ENCODE measurements around the gene LRRC56.
A peak's percentile ranks its signal among the peaks of the same experiment; 100 is the strongest.

LRRC56 gene, protein sequence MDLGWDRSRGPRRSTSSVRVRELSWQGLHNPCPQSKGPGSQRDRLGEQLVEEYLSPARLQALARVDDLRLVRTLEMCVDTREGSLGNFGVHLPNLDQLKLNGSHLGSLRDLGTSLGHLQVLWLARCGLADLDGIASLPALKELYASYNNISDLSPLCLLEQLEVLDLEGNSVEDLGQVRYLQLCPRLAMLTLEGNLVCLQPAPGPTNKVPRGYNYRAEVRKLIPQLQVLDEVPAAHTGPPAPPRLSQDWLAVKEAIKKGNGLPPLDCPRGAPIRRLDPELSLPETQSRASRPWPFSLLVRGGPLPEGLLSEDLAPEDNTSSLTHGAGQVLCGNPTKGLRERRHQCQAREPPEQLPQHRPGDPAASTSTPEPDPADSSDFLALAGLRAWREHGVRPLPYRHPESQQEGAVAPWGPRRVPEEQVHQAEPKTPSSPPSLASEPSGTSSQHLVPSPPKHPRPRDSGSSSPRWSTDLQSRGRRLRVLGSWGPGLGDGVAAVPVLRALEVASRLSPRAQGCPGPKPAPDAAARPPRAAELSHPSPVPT

GRCh38 chr11:536841-537621 lies at the start of gene LRRC56:
Gene LRRC56, plus strand, starts transcription at chr11:537527. Its CDS starts 3,158 bp downstream, at chr11:540685.
- peak; percentile 96 for DNase-seq

- DNase-seq: no peak
Observed at GRCh38 chr11:487571-488021, 49.7 kb upstream of the LRRC56 start.

- no peak for DNase-seq
Observed at GRCh38 chr11:488062-488461, 49.3 kb upstream of the LRRC56 start.

- DNase-seq: no peak
Observed at GRCh38 chr11:488579-488978, 48.7 kb upstream of the LRRC56 start.

- no peak for DNase-seq
Observed at GRCh38 chr11:488992-489391, 48.3 kb upstream of the LRRC56 start.

DNA sequence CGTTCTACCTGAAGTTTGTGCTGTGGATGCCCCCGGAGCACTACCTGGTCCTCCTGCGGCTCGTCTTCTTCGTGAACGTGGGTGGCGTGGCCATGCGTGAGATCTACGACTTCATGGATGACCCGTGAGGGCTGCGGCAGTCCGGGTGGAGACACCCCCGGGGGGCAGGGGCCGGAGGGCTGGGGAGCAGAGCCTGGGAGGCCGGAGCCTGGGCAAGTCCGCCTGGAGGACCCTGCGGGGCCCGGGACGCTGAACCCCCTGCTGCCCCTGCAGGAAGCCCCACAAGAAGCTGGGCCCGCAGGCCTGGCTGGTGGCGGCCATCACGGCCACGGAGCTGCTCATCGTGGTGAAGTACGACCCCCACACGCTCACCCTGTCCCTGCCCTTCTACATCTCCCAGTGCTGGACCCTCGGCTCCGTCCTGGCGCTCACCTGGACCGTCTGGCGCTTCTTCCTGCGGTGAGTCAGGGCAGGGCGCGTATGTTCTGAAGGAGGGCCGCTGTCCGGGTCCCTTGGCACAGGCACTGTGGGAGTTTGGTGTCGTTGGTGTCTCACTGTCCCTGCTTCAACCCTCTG lies 47.6 kb upstream of the LRRC56 start:
- DNase-seq: no peak

GRCh38 chr11:490186-490929 lies 47.0 kb upstream of the LRRC56 start:
- no peak for DNase-seq

DNA sequence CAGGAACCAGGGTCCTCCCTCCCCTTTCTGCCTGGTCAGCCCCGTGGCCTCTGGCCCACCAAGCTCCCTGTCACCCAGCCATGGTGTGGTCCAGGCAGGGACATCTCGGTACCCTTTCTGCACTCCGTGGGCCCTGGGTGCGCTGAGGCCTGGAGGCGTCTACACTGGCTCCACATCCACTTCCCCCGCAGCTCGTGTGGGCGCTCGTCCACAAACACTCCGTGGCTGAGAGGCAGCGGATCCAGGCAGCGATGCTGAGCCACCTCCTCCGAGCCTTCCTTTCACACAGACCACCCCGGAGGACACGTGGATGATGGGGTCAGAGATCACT lies 46.4 kb upstream of the LRRC56 start:
- no peak for DNase-seq

- DNase-seq: no peak
Observed at GRCh38 chr11:491358-491757, 46.0 kb upstream of the LRRC56 start.

GRCh38 chr11:492427-493226 lies 44.7 kb upstream of the LRRC56 start:
- DNase-seq: no peak

DNA sequence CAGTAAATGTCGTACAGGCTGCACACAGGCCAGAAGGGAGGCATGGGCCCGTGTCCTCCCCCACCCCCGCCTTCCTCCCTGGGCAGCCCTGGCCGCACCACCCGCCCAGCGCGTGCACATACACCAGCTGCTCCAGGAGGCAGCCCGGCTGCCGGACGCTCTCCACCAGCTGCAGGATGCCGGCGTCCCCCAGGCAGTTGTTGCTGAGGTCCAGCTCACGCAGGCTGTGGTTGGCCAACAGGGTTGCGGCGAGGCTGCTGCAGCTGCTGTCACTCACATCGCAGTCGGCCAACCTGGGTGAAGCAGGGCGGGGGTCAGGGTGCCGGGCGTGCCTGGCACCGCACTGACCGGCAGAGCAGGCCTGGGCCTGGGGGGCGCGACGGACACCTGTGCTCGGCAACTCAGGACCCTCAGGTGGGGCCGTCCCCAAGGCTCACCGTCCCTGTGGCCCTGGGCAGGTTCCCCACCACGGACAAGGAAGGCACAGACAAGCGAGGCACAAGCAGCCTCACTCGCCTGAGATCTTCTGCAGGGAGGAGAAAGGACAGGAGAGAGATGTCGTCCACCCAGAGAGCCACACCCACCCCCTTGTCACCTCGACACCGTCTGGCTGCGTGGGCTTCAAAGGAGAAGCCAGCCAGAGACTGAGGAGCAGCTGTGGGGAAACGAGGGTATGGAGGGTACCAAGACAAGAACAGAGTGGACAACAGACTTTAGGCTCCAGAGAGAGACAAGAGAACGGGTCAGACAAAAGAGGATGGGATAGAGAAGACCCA lies 42.4 kb upstream of the LRRC56 start:
- no peak for DNase-seq

- DNase-seq: no peak
Observed at GRCh38 chr11:495537-495931, 41.8 kb upstream of the LRRC56 start.

- DNase-seq: no peak
Observed at GRCh38 chr11:496834-497564, 40.3 kb upstream of the LRRC56 start.

DNA sequence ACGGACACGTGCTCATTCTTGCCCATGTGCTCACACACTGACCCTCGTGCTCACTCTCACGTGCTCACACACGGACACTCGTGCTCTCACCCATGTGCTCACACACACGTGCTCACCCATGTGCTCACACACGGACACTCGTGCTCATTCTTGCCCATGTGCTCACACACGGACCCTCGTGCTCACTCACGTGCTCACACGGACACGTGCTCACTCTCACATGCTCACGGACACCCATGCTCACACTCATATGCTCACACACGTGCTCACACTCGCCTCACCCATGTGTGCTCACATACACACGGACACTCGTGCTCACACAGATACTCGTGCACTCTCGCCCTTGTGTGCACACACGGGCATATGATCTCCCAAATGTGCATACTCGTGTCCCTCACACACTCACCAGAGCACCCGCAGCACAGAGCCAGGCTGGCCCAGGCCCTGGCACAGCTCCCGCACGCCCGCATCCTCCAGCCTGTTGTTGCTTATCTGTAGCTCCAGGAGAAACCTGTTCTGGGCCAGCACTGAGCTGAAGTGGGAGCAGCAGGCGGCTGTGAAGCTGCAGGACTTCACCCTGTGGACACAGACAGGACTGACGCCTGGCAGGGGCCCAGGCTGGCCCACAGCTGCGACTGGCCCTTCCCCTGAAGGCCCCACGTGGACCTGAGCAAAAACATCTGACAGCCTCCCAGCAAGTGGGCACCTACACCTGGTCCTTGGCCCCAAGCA lies 39.6 kb upstream of the LRRC56 start:
- no peak for DNase-seq

- no peak for DNase-seq
Observed at GRCh38 chr11:498297-499181, 38.8 kb upstream of the LRRC56 start.

DNA sequence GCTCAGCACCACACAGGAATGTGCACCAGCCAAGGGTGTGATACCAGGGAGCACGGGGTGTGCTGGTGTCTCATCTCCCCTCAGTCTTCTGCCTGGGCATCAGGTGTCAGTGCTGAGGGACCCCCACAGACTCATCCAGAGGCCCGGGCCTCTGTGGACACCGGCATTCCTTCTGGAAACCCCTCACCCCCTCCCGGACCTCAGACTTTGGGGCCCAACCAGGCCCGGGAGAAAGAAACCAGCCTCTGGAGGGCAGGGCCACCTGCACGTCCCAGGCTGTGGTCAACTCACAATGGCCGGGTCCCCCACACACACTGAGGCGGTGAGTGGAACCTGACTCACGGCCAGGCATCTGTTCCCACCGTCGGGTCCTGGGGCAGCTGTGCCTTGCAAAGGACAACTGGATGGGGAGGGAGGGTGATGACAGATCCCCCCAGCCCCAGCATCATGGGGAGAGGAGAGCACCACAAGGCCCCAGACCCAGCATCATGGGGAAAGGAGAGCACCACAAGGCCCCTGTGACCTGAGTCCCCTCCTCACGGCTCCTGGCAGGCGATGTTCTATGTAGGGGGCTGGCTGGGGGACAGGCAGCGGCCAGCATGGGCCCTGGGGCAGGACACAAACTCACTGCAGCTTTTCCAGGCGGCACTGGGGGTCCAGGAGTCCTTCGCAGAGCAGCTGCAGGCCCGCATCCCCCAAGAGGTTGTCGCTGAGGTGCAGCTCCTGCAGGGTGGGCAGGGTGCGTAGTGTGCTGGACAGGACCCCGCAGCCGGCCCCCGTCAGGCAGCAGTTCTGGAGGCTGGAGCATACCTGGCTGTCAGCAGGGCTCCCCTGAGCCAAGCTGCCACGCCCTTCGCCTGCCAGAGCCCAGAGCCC lies 37.9 kb upstream of the LRRC56 start:
- DNase-seq: no peak

DNA sequence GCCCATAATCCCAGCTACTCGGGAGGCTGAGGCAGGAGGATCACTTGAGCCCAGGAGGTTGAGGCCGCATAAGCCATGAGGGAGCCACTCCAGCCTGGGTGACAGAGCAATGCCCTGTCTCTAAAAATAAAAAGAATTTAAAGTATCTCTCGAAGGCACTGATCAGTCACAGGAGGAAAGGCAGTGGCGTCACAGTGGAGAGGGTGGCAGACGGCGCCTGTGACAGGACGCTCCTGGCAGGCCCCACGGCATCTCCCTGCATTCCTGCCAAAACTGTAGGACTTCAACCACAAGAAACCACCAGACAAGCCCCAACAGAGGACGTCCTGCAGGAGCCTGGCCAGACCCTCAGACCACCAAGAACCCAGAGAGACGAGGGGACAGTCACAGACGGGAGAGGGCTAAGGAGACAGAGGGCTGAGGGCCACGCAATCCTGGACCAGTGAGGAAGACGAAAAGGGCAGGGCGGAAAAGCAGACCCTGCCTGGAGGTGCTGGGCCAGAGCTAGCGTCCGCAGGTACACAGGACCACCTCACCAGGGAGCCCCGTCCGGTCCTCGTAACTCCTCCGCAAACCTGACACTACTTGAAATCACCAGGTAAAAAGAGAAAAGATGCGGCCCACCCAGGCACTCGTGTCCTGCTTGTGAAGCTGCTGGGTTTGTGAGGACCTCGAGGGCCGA lies 36.2 kb upstream of the LRRC56 start:
- DNase-seq: no peak
